Subcutaneous abdominal adipose tissue (tissue), 5 donors: Measurements from ENCODE around the gene LDHD.

Source experiments
- H3K27ac ChIP-seq: one replicate; pipeline ENCODE4 v1.7.0; 2013; ENCODE audit warnings: low read depth, mild to moderate bottlenecking, inconsistent platforms, low read length, moderate library complexity
- H3K27me3 ChIP-seq, 5 donors: one replicate each; pipeline ENCODE4 v1.7.0; 2013; ENCODE audit warnings: low read length in 5 of 5, inconsistent platforms in 1 of 5; ENCODE audit not compliant: control insufficient read depth in 5 of 5, insufficient read depth in 4 of 5
- H3K36me3 ChIP-seq, 5 donors: one replicate each; pipeline ENCODE4 v1.7.0; 2013; ENCODE audit warnings: low read length in 5 of 5; ENCODE audit not compliant: control insufficient read depth in 5 of 5, insufficient read depth in 5 of 5
- H3K4me1 ChIP-seq, 5 donors: one replicate each; pipeline ENCODE4 v1.7.0; 2013; ENCODE audit warnings: low read length in 5 of 5, mild to moderate bottlenecking in 3 of 5, moderate library complexity in 1 of 5; ENCODE audit not compliant: control insufficient read depth in 5 of 5, insufficient read depth in 5 of 5
- H3K4me3 ChIP-seq, 5 donors: one replicate each; pipeline ENCODE4 v1.7.0; 2013; ENCODE audit warnings: low read length in 5 of 5, low read depth in 1 of 5
- H3K9ac ChIP-seq, 5 donors: one replicate each; pipeline ENCODE4 v1.7.0; 2013; ENCODE audit warnings: low read length in 5 of 5, mild to moderate bottlenecking in 4 of 5, moderate library complexity in 3 of 5
- H3K9me3 ChIP-seq, 5 donors: one replicate each; pipeline ENCODE4 v1.7.0; 2013; ENCODE audit warnings: low read length in 5 of 5; ENCODE audit not compliant: control insufficient read depth in 5 of 5
- donor health status: healthy.
- donor health status: healthy.
- donor health status: healthy.
- donor health status: healthy.
- donor health status: healthy.

LDHD gene

GRCh38 chr16:75083813-75084212 lies 32.8 kb downstream of the LDHD start:
- Histone ChIP-seq H3K36me3 (no peaks in the 10 kb centered on the region), H3K9ac (no peak overlapping the region), H3K9me3 (no peaks in the 10 kb centered on the region), H3K4me3 (no peak overlapping the region), H3K4me1 (peaks cover 5 to 35% (median 28%) of the 10 kb centered on the region in 5 donors), H3K27me3 (no peaks in the 10 kb centered on the region), H3K27ac (no peak overlapping the region)

DNA sequence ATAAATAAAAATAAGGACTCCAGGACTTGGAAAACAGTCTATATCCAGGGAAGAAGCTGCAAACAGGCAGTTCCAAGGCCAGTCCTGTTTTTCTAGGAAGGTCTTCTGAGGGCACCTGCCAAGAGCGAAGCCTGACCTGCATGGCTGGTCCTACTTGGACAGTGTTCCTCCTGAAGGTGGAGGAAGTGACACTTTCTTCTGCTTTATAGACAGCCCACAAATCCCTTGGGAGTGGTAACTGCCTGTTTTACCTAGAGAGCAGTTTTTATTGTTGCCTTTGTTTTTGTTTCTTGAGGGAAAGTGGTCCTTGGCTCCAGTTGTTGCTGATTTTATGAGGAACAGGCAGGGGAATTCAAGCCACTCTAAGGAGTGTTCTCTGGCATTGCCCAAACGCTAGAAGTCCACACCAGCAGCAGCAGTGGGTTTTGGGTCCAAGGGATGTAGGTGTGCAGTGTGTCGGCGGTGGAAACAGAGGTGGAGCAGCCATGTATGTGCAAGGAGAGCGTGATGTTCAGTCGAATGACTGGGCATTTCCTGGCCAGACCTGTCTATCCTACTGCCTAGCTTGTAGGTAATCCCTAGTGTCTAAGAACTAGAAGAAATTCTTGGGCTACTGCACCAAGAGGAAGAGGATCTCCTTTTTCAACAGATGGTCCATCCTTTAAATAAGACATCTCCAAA lies 35.3 kb downstream of the LDHD start:
- Histone ChIP-seq H3K27me3 (no peaks in the 10 kb centered on the region), H3K9ac (no peak overlapping the region), H3K4me3 (no peak overlapping the region), H3K36me3 (no peaks in the 10 kb centered on the region), H3K4me1 (peaks cover 0 to 12% (median 5%) of the 10 kb centered on the region in 5 donors), H3K9me3 (no peaks in the 10 kb centered on the region), H3K27ac (no peak overlapping the region)

GRCh38 chr16:75080205-75081029 lies 36.2 kb downstream of the LDHD start:
- no peaks in the 10 kb centered on the region for H3K9me3 ChIP-seq
- H3K4me1 ChIP-seq: peaks cover 0 to 18% (median 5%) of the 10 kb centered on the region in 5 donors
- H3K27ac ChIP-seq: no peak overlapping the region

GRCh38 chr16:75079346-75079926 lies 37.1 kb downstream of the LDHD start:
- H3K27me3 ChIP-seq: no peaks in the 10 kb centered on the region
- H3K36me3 ChIP-seq: no peaks in the 10 kb centered on the region
- peaks cover 0 to 22% (median 5%) of the 10 kb centered on the region in 5 donors for H3K4me1 ChIP-seq
- H3K9ac ChIP-seq: no peak overlapping the region
- H3K27ac ChIP-seq: no peak overlapping the region
- H3K4me3 ChIP-seq: no peak overlapping the region
- no peaks in the 10 kb centered on the region for H3K9me3 ChIP-seq

More at GRCh38 chr16:75080205-75081029, 36.2 kb downstream of the LDHD start:
- no peak overlapping the region for H3K4me3 ChIP-seq
- H3K27me3 ChIP-seq: no peaks in the 10 kb centered on the region
- no peak overlapping the region for H3K9ac ChIP-seq
- H3K36me3 ChIP-seq: no peaks in the 10 kb centered on the region

GRCh38 chr16:75078886-75079285 lies 37.7 kb downstream of the LDHD start:
- no peak overlapping the region for H3K27ac ChIP-seq
- peaks cover 0 to 26% (median 11%) of the 10 kb centered on the region in 5 donors for H3K4me1 ChIP-seq
- no peak overlapping the region for H3K4me3 ChIP-seq

DNA sequence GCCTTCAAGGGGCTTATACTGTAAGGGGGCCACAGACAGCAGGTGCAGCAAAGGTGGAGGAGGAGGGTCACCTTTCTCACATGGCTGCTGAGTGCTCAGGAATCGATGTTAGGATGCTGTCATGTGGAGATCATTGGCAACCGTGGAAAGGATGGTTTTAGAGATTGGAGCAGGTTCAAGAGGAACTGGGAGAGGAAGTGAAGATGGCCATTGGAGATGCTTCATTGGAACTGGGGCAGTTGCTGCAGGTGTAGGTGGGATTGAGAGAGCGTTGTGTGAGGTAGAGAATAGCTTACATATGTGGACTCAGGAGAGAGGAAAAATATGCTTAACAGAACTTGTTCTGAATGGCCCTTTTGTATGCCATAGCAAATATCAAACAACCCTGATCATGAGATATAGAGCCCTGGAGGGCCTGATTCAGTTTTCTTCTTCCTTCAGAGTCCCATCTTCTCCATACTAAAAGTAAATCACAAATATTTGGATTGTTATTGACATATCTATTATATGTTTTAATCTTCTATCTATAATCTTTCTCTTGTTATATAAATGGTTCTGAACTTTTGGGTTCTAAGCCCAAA lies 40.8 kb downstream of the LDHD start:
- Histone ChIP-seq H3K27me3 (no peaks in the 10 kb centered on the region), H3K4me1 (peaks cover 0 to 14% (median 12%) of the 10 kb centered on the region in 5 donors), H3K36me3 (no peaks in the 10 kb centered on the region), H3K9me3 (no peaks in the 10 kb centered on the region), H3K27ac (no peak overlapping the region), H3K4me3 (no peak overlapping the region), H3K9ac (no peak overlapping the region)

More at GRCh38 chr16:75078886-75079285, 37.7 kb downstream of the LDHD start:
- no peaks in the 10 kb centered on the region for H3K9me3 ChIP-seq
- no peaks in the 10 kb centered on the region for H3K27me3 ChIP-seq
- no peak overlapping the region for H3K9ac ChIP-seq
- no peaks in the 10 kb centered on the region for H3K36me3 ChIP-seq

DNA sequence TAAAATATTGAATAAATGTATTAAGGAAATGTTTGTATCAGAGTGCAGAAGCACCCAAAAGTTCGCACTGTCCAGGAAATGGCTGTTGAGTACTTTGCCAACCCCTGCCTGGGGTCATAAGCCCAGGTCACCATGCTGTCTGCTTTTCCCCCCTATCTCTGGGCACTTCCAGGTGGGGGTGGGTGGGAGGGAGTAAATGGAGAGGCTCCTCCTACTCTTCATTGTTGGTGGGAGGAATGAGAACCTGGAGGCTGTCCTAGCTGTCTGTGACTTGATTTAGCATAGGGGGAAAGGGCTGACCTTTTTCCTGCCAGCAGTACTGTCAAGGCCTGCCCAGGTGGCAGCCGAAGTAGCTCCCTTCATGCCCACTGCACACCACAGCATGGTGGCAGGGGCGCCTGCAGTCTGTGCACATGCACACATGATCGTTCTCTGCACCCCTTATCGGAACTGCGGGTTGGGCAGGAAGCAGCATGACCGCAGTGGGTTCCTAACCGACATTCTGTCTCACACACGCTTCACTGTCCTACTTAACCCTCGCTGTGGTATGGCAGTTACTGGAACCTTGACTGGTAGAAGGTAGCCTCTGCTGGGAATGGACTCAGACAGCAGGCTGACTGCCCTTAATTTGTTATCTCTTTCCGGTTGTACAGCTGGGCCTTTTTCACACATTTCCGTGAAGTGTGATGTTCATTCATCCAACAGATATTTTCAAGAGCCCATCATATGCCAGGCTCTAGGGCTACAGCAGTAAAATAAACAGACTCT lies 41.5 kb downstream of the LDHD start:
- Histone ChIP-seq H3K4me1 (peaks cover 0 to 19% (median 18%) of the 10 kb centered on the region in 5 donors), H3K36me3 (no peaks in the 10 kb centered on the region), H3K27ac (no peak overlapping the region), H3K27me3 (no peaks in the 10 kb centered on the region), H3K9ac (no peak overlapping the region), H3K4me3 (no peak overlapping the region), H3K9me3 (no peaks in the 10 kb centered on the region)

DNA sequence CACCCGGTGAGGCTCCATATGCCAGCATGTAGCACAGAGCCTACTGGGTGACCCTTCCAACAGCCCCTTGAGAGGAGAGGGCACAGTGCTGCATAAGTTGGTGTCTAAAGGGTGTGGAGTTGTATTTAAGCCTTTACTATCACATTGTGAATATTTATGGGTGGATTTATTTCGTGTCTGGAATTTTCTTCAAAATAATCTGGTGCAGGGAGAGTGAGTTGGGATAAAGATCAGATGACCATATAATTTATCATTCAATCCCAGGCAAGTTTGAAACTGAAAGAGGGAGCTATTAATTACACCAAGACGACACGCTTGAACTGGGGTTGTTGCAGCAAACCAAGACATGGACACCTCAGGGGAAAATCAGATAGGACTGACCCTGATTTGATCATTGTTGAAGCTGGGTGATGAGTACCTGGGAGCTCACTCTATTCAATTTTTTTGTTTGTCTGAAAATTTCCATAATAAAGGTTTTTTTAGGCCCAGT lies 42.2 kb downstream of the LDHD start:
- no peaks in the 10 kb centered on the region for H3K36me3 ChIP-seq
- H3K9me3 ChIP-seq: no peaks in the 10 kb centered on the region
- H3K27ac ChIP-seq: no peak overlapping the region
- no peaks in the 10 kb centered on the region for H3K27me3 ChIP-seq
- no peak overlapping the region for H3K4me3 ChIP-seq
- peaks cover 0 to 25% (median 23%) of the 10 kb centered on the region in 5 donors for H3K4me1 ChIP-seq
- H3K9ac ChIP-seq: no peak overlapping the region

- peak overlapping the region in 1 of 5 donors; percentile 5 for H3K9ac ChIP-seq
- H3K27ac ChIP-seq: no peak overlapping the region
- H3K36me3 ChIP-seq: no peaks in the 10 kb centered on the region
- H3K27me3 ChIP-seq: no peaks in the 10 kb centered on the region
- H3K4me3 ChIP-seq: no peak overlapping the region
- no peaks in the 10 kb centered on the region for H3K9me3 ChIP-seq
- H3K4me1 ChIP-seq: peaks cover 0 to 25% (median 23%) of the 10 kb centered on the region in 5 donors
Observed at GRCh38 chr16:75073545-75074303, 42.9 kb downstream of the LDHD start.
